ENCODE measurements around the gene NCS1.
A peak's percentile ranks its signal among the peaks of the same experiment; 100 is the strongest.

Gene NCS1

GRCh38 chr9:130240410-130241197, 68.4 kb downstream of the NCS1 start:
- TF ChIP-seq, protein P1, sequence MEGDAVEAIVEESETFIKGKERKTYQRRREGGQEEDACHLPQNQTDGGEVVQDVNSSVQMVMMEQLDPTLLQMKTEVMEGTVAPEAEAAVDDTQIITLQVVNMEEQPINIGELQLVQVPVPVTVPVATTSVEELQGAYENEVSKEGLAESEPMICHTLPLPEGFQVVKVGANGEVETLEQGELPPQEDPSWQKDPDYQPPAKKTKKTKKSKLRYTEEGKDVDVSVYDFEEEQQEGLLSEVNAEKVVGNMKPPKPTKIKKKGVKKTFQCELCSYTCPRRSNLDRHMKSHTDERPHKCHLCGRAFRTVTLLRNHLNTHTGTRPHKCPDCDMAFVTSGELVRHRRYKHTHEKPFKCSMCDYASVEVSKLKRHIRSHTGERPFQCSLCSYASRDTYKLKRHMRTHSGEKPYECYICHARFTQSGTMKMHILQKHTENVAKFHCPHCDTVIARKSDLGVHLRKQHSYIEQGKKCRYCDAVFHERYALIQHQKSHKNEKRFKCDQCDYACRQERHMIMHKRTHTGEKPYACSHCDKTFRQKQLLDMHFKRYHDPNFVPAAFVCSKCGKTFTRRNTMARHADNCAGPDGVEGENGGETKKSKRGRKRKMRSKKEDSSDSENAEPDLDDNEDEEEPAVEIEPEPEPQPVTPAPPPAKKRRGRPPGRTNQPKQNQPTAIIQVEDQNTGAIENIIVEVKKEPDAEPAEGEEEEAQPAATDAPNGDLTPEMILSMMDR (conservative IDR thresholded peaks at IDR 0.05), result no peak
- peak overlapping the region; percentile 17; the same call in 1 of the 2 replicates for H3K27ac ChIP-seq

- TF ChIP-seq, protein P1 (conservative IDR thresholded peaks at IDR 0.05), result no peak
- peak overlapping the region; percentile 17; the same call in 1 of the 2 replicates for H3K27ac ChIP-seq
Measured at GRCh38 chr9:130241198-130241535, 69.0 kb downstream of the NCS1 start.

- no peak overlapping the region for H3K27ac ChIP-seq
- TF ChIP-seq, protein P1 (conservative IDR thresholded peaks at IDR 0.05), result no peak
Measured at GRCh38 chr9:130242270-130243014, 70.2 kb downstream of the NCS1 start.

DNA sequence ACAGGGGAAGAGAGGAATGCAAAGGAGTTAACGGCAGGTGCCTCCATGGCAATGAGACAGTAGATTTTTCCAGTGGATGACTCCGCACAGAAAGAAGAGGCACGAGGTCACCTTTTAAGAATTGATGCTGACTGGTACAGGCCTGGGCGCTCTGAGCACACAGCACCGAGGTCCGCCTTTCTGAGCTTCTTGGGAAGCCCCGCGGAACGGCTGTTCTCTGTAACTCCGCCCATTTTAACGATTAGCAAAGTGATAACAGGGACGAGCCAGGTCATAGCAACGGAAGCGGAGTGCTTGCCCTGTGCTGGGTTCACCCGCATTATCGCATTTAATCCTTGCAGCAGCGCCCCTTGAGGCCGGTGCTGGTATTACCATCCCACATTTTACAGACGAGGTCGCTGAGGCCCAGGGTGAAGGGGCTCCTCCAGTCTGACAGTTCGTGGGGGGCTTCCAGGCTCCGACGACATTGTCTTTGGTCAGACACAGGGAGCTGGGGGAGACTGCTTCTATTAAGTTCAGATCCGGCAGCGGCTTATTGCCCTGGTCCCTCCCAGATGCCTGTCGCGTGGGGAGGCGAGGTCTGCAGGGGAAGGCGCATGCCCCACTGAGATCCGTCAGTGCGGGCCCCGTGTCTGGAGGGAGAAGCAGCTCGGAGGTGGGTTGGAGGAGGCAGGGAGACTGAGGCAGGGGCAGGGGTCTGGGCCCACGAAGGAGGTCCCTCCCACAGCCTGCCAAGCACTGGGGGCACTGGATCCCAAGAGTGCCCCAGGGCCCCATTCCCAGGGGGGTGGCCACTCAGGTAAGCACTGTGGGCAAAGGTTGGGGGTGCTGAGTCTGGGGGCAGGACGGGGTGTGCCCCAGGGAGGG, 71.0 kb downstream of the NCS1 start:
- TF ChIP-seq, protein P1 (conservative IDR thresholded peaks at IDR 0.05), result peak; percentile 95

GRCh38 chr9:130243882-130244170, 71.6 kb downstream of the NCS1 start:
- H3K27ac ChIP-seq, result no peak overlapping the region
- TF ChIP-seq, protein P1 (conservative IDR thresholded peaks at IDR 0.05), result no peak

More for the DNA sequence above, 71.0 kb downstream of the NCS1 start:
- H3K27ac ChIP-seq, result no peak overlapping the region

GRCh38 chr9:130244548-130245165, 72.5 kb downstream of the NCS1 start:
- TF ChIP-seq, protein P1 (conservative IDR thresholded peaks at IDR 0.05), result no peak
- H3K27ac ChIP-seq, result no peak overlapping the region

All from VCaP (cell line).